GM23338 (cell line): ENCODE data around the gene IL2.

Experiments
- CREB1 ChIP-seq: fragments of 250-450 bp; sonication (Bioruptor Pico); IDR thresholded peaks from 2 replicates; pipeline ENCODE4 v1.5.0; 2020; ENCODE audit warnings: low read depth, mild to moderate bottlenecking, moderate library complexity
- EZH2 ChIP-seq: fragments of 200-600 bp; sonication (generic); IDR thresholded peaks from one replicate; pipeline ENCODE4 v1.8.0; 2017; ENCODE audit warnings: antibody characterized with exemption, mild to moderate bottlenecking, low read depth; ENCODE audit not compliant: unreplicated experiment
- EZH2phosphoT487 ChIP-seq: fragments of 200-600 bp; sonication (generic); IDR thresholded peaks from one replicate; pipeline ENCODE4 v1.8.1; 2018; ENCODE audit warnings: antibody characterized with exemption; ENCODE audit not compliant: unreplicated experiment
- POLR2AphosphoS5 ChIP-seq: IDR thresholded peaks from 2 replicates; pipeline ENCODE4 v1.6.1; 2016; ENCODE audit warnings: antibody characterized with exemption, low read depth
- TF ChIP-seq, protein P1 (sequence below), 2 experiments: fragments of 200-600 bp in 1 of 2; sonication (generic) in 1 of 2; conservative IDR thresholded peaks; 2 replicates each; pipeline versions ENCODE4 v1.5.1 to v1.6.1; 2016 to 2017; ENCODE audit warnings: antibody characterized with exemption in 2 of 2, low read depth in 2 of 2, mild to moderate bottlenecking in 2 of 2, moderate library complexity in 1 of 2

GRCh38 chr4:122483481-122483880, 27.0 kb upstream of the IL2 start:
- TF ChIP-seq POLR2AphosphoS5, result no peak
- TF ChIP-seq CREB1, result no peak
- no peak for TF ChIP-seq EZH2
- TF ChIP-seq EZH2phosphoT487, result no peak
- TF ChIP-seq, protein P1, sequence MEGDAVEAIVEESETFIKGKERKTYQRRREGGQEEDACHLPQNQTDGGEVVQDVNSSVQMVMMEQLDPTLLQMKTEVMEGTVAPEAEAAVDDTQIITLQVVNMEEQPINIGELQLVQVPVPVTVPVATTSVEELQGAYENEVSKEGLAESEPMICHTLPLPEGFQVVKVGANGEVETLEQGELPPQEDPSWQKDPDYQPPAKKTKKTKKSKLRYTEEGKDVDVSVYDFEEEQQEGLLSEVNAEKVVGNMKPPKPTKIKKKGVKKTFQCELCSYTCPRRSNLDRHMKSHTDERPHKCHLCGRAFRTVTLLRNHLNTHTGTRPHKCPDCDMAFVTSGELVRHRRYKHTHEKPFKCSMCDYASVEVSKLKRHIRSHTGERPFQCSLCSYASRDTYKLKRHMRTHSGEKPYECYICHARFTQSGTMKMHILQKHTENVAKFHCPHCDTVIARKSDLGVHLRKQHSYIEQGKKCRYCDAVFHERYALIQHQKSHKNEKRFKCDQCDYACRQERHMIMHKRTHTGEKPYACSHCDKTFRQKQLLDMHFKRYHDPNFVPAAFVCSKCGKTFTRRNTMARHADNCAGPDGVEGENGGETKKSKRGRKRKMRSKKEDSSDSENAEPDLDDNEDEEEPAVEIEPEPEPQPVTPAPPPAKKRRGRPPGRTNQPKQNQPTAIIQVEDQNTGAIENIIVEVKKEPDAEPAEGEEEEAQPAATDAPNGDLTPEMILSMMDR (conservative IDR thresholded peaks at IDR 0.05; ENCODE audit: low read depth in 2 of 2), result no peak
